HFF-Myc (cell line): ENCODE results near the gene PNMA6E.

ENCODE experiments used
- DNase-seq: peaks from one replicate; pipeline ENCODE4 v3.0.0-alpha.2; 2011; ENCODE audit warnings: low read depth; ENCODE audit errors: extremely low read depth
- H3K4me3 ChIP-seq: replicated peaks from 2 replicates; pipeline ENCODE4 v1.5.1; 2011; ENCODE audit warnings: low read depth, mild to moderate bottlenecking, control low read depth, low read length
- CTCF ChIP-seq: IDR thresholded peaks from 2 replicates; pipeline ENCODE4 v1.5.1; 2012; ENCODE audit warnings: mild to moderate bottlenecking, low read depth, low read length, control low read depth; ENCODE audit errors: missing control alignments

PNMA6E gene

DNA sequence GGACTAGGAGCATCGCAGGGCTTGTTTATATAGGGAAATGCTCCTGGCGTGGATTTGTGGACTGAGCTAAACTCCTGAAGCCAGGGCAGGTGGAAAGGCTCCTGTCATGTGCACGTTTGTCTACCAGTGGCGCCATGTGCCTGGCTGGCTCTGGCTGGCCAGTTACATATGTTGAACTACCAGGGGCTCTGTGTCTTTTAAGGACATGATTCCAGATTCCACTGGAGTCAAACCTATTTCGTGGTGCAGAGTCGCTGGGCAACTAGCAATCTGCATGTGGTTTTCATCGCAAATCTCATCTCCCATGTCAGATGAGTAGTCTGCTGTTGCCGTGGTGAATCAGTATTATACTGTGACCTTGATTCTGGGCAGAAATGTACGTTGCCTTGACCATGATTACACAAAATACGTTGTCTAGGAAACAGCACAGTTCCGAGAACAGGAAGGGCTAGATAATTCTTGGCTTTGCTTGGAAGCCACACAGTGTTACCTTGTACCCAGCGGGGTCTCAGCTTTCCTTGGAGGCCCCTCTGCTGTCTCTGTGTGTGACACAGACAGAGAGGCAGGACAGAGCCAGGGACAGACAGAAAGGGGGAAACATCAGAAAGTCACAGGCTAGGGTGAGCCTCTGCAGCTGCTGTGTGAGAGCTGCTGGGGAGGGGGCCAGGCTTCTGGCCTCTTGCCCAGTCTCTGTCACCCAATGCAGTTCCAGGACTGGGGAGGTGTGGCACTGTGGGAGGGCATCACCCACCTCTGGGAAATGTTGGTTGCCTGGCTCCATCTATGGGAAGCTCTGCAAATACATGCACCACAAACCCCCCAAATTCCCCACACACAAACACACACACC, 19.2 kb downstream of the PNMA6E start:
- DNase-seq = peak; percentile 39
- TF ChIP-seq CTCF = no peak
- no peak overlapping the region for H3K4me3 ChIP-seq

DNA sequence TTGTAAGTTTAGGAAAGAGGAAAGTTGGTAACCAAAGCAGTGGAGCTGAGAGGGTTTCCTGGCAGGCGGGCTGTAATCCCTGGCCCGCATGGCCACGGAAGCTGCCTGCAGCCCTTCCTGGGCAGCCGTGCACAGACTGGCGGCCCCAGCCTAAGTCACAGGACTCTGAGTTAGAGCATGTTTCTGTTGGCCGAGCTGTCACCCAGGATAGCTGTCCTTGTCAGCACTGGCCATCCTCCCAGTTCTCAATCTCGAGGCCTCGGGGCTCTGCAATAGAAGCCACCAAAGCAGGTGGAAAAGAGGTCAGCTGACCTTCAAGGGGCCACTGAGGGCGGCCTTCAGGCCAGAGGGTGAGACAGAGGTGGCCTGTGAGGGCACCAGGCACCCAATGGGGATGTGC, 20.5 kb downstream of the PNMA6E start:
- no peak for TF ChIP-seq CTCF
- no peak overlapping the region for H3K4me3 ChIP-seq
- no peak for DNase-seq

DNA sequence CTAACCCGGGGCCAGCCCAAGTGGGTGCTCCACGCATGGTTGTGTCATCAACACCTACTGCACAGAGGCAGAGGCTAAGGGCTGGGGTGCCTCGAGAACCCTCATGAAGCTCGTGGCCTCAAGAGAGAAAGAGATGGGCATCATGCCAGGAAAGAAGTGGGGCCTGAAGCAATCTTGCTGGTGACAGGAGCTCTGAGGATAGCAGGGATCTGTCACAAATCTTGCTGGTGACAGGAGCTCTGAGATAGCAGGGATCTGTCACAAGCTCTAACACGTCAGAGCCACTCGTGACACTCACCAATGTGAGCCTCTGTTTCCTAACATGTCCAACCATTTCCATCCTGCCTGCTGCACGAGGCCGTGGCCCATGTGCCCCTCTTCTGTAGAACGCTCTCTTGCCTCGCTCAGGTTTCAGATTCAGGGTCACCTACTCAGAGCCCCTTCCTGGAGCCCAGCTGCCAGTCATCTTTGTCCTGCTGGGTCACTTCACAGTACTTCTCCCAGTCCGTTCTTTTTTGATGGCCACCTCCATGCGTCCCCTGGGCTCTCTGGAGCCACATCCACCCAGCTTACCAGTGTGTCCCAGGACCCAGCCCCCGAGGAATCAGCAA, 21.1 kb downstream of the PNMA6E start:
- H3K4me3 ChIP-seq = no peak overlapping the region
- no peak for DNase-seq
- no peak for TF ChIP-seq CTCF

GRCh38 chrX:153379508-153379907, 21.6 kb downstream of the PNMA6E start:
- no peak overlapping the region for H3K4me3 ChIP-seq
- TF ChIP-seq CTCF = no peak
- DNase-seq = no peak

DNA sequence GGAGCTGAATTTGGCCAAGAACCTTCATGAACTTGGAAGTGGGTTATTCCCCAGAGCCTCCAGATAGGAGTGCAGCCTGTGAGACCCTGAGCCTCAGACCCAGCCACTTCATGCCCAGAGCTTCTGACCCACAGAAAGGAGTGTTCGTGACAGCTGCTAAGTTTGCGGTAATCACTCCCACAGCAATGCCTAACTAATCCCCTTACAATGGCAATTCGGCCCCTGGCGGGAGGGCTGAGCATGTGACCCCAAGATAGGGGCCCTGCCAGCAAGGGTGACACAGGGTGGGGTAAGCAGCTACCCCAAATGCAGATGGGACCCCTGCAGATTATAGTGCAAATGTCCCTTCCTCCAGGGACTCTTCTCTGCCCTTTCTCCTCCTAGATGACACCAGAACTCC, 22.5 kb downstream of the PNMA6E start:
- TF ChIP-seq CTCF = no peak
- DNase-seq = no peak
- H3K4me3 ChIP-seq = no peak overlapping the region

DNA sequence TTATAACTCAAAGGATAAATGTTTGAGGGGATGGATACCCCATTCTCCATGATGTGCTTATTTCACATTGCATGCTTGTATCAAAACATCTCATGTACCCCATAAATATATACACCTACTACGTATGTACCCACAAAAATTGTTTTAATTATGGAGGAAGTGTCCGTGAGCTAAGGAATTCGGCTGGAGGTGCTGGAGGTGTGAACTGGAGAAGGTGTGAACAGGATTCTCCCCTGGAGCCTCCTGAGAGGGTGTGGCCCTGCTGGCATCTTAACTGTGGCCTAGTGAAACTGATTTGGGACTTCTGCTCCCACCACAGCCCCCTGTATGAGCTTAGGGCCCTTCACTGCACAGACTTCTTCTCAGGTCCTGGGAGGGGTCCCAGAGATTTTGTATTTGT, 23.4 kb downstream of the PNMA6E start:
- no peak overlapping the region for H3K4me3 ChIP-seq
- DNase-seq = no peak
- no peak for TF ChIP-seq CTCF

GRCh38 chrX:153375571-153375970, 25.6 kb downstream of the PNMA6E start:
- no peak for TF ChIP-seq CTCF
- no peak overlapping the region for H3K4me3 ChIP-seq

More at GRCh38 chrX:153375571-153375970, 25.6 kb downstream of the PNMA6E start:
- DNase-seq = no peak
